Sigmoid colon (tissue), 4 donors: Measurements from ENCODE around the gene ECD.
"Not testable (repeated sequence)": the region's sequence is repeated elsewhere in the genome, so short reads cannot be mapped to it uniquely, and the experiment has no call there.

Source experiments
- CTCF ChIP-seq, 4 experiments: fragments of 450-650 bp in 3 of 4; fragments of 200-600 bp in 1 of 4; IDR thresholded peaks; one replicate each; pipeline ENCODE4 v1.5.1; 2016 to 2019; ENCODE audit warnings: antibody characterized with exemption in 4 of 4, mild to moderate bottlenecking in 3 of 4, moderate library complexity in 2 of 4
- POLR2AphosphoS5 ChIP-seq, 4 donors: sonication (generic); formaldehyde crosslinking; IDR thresholded peaks; one replicate each; pipeline ENCODE4 v1.6.1; 2017; ENCODE audit warnings: antibody characterized with exemption in 4 of 4

- TF ChIP-seq POLR2AphosphoS5, CTCF (IDR thresholded peaks at IDR 0.05): not testable (repeated sequence)
Measured at GRCh38 chr10:73150633-73151413, 17.0 kb downstream of the ECD start.
